Hepatocyte (in vitro differentiated cells): ENCODE data around the gene ULK2. TPM values are rescaled to one million over a fixed set of nuclear protein-coding genes. Genes with fewer than 3 reads are reported as not detected.

Experiments used
- DNase-seq: peaks from one replicate; pipeline ENCODE4 v3.0.0-alpha.2; 2016; ENCODE audit warnings: low spot score
- H2AFZ ChIP-seq: fragments of 200-600 bp; sonication (generic); 2 replicates; pipeline ENCODE4 v1.6.0; 2016; ENCODE audit warnings: antibody characterized with exemption, mild to moderate bottlenecking
- H3K27ac ChIP-seq: fragments of 200-600 bp; sonication (generic); 2 replicates; pipeline ENCODE4 v1.5.1; 2016; ENCODE audit warnings: mild to moderate bottlenecking
- H3K27me3 ChIP-seq: fragments of 200-600 bp; sonication (generic); 2 replicates; pipeline ENCODE4 v1.6.1; 2016
- H3K36me3 ChIP-seq: fragments of 200-600 bp; sonication (generic); replicated peaks from 2 replicates; pipeline ENCODE4 v1.5.1; 2016; ENCODE audit warnings: low read depth; ENCODE audit not compliant: insufficient read depth
- H3K4me1 ChIP-seq: fragments of 200-600 bp; sonication (generic); 2 replicates; pipeline ENCODE4 v1.5.1; 2016; ENCODE audit warnings: mild to moderate bottlenecking, moderate library complexity; ENCODE audit not compliant: insufficient read depth
- H3K4me2 ChIP-seq: fragments of 200-600 bp; sonication (generic); 2 replicates; pipeline ENCODE4 v1.6.0; 2016
- H3K4me3 ChIP-seq: fragments of 200-600 bp; sonication (generic); 2 replicates; pipeline ENCODE4 v1.5.1; 2016; ENCODE audit warnings: mild to moderate bottlenecking
- H3K79me2 ChIP-seq: fragments of 200-600 bp; sonication (generic); 2 replicates; pipeline ENCODE4 v1.6.0; 2017; ENCODE audit warnings: mild to moderate bottlenecking
- H3K9me2 ChIP-seq: fragments of 200-600 bp; sonication (generic); replicated peaks from 2 replicates; pipeline ENCODE4 v1.6.0; 2017; ENCODE audit warnings: mild to moderate bottlenecking; ENCODE audit not compliant: insufficient read depth
- H3K9me3 ChIP-seq: fragments of 200-600 bp; sonication (generic); 2 replicates; pipeline ENCODE4 v1.5.1; 2016; ENCODE audit warnings: low read depth, mild to moderate bottlenecking
- H4K20me1 ChIP-seq: fragments of 200-600 bp; sonication (generic); 2 replicates; pipeline ENCODE4 v1.6.0; 2016; ENCODE audit warnings: mild to moderate bottlenecking; ENCODE audit not compliant: insufficient read depth, poor library complexity, severe bottlenecking
- EZH2 ChIP-seq: fragments of 200-600 bp; sonication (generic); IDR thresholded peaks from 2 replicates; pipeline ENCODE4 v1.6.1; 2016; ENCODE audit warnings: antibody characterized with exemption, mild to moderate bottlenecking, borderline replicate concordance
- EZH2phosphoT487 ChIP-seq: fragments of 200-600 bp; sonication (generic); IDR thresholded peaks from one replicate; pipeline ENCODE4 v1.6.1; 2018; ENCODE audit warnings: antibody characterized with exemption, mild to moderate bottlenecking, low read depth, moderate library complexity; ENCODE audit not compliant: unreplicated experiment, severe bottlenecking
- WGBS: methylation state at CpG from one replicate; pipeline ENCODE4 v1.1.6; 2016; ENCODE audit warnings: low lambda C conversion rate; ENCODE audit errors: missing lambda C conversion rate; 5-methylcytosine and 5-hydroxymethylcytosine counted together
- polyA plus RNA-seq: library from polyadenylated mRNA; unstranded; fragments of >200 nt; fragmentation: Nextera tagmentation; extraction: Ambion mirVana; gene quantifications from 2 replicates; pipeline ENCODE4 v1.2.1, GENCODE V29; 2016
- small RNA-seq: library from RNA; depleted of rRNA; stranded (forward); fragments of <200 nt; gene quantifications from one replicate; pipeline ENCODE3, GENCODE V24; 2014
- total RNA-seq: library from RNA; depleted of rRNA; stranded (reverse); fragments of >200 nt; gene quantifications from 2 replicates; pipeline ENCODE4 v1.2.3, GENCODE V29; 2014
- TF ChIP-seq, protein P1 (sequence below): fragments of 200-600 bp; sonication (generic); IDR thresholded peaks from 2 replicates; pipeline ENCODE4 v1.5.1; 2016; ENCODE audit warnings: antibody characterized with exemption, mild to moderate bottlenecking; ENCODE audit not compliant: poor library complexity

Gene ULK2
- total and polyA plus RNA-seq, 2 experiments from 2014 or later, result 10.6 to 18.0 TPM

GRCh38 chr17:19723964-19724363 is 143.8 kb downstream of the ULK2 start:
- no peak overlapping the region for H3K27ac ChIP-seq
- TF ChIP-seq EZH2 (no peak), EZH2phosphoT487 (no peak)
- TF ChIP-seq, protein P1, sequence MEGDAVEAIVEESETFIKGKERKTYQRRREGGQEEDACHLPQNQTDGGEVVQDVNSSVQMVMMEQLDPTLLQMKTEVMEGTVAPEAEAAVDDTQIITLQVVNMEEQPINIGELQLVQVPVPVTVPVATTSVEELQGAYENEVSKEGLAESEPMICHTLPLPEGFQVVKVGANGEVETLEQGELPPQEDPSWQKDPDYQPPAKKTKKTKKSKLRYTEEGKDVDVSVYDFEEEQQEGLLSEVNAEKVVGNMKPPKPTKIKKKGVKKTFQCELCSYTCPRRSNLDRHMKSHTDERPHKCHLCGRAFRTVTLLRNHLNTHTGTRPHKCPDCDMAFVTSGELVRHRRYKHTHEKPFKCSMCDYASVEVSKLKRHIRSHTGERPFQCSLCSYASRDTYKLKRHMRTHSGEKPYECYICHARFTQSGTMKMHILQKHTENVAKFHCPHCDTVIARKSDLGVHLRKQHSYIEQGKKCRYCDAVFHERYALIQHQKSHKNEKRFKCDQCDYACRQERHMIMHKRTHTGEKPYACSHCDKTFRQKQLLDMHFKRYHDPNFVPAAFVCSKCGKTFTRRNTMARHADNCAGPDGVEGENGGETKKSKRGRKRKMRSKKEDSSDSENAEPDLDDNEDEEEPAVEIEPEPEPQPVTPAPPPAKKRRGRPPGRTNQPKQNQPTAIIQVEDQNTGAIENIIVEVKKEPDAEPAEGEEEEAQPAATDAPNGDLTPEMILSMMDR, result no peak
- H3K9me2 ChIP-seq, result no peaks in the 10 kb centered on the region
- peaks cover 24% of the 10 kb centered on the region for H3K4me1 ChIP-seq
- 100% methylated on average over 1 of the region's 1 CpG for WGBS
- H3K27me3 ChIP-seq, result no peaks in the 10 kb centered on the region
- H4K20me1 ChIP-seq, result no peaks in the 10 kb centered on the region
- DNase-seq, result no peak
- H3K4me2 ChIP-seq, result no peak overlapping the region
- no peak overlapping the region for H3K4me3 ChIP-seq
- no peaks in the 10 kb centered on the region for H3K79me2 ChIP-seq
- no peaks in the 10 kb centered on the region for H3K9me3 ChIP-seq
- H3K36me3 ChIP-seq, result no peaks in the 10 kb centered on the region
- no peak overlapping the region for H2AFZ ChIP-seq

Small RNA genes within 50 kb of the gene (small RNA-seq; reads per million reads assigned to genes)
- gene AC015726.2, result not detected

Other genes starting within 250 kb of the ULK2 start
- gene ALDH3A2, start 219.2 kb downstream of the ULK2 start, total RNA-seq, result 116 and 137 TPM in 2 replicates
- gene ALDH3A2, start 219.2 kb downstream of the ULK2 start, polyA plus RNA-seq, result 62.1 and 63.6 TPM in 2 replicates
- gene SLC47A2, start 151.4 kb downstream of the ULK2 start, total RNA-seq, result 0.07 TPM in 1 of 2 replicates, not detected in the other
- gene SLC47A2, start 151.4 kb downstream of the ULK2 start, polyA plus RNA-seq, result not detected in 2 replicates
- 0.90 TPM in 1 of 2 replicates, not detected in the other for gene ALDH3A1, start 119.6 kb downstream of the ULK2 start, total RNA-seq
- 0.13 and 1.4 TPM in 2 replicates for gene ALDH3A1, start 119.6 kb downstream of the ULK2 start, polyA plus RNA-seq
- 19.6 and 19.8 TPM in 2 replicates for gene AKAP10, start 109.9 kb upstream of the ULK2 start, total RNA-seq
- 15.5 and 17.6 TPM in 2 replicates for gene AKAP10, start 109.9 kb upstream of the ULK2 start, polyA plus RNA-seq
- 45.1 and 57.5 TPM in 2 replicates for gene SPECC1, start 141.4 kb upstream of the ULK2 start, total RNA-seq
- gene SPECC1, start 141.4 kb upstream of the ULK2 start, polyA plus RNA-seq, result 20.4 and 22.9 TPM in 2 replicates